Measurements from ENCODE around the gene CHGA.

- no peak for TF ChIP-seq CTCF (conservative IDR thresholded peaks at IDR 0.05)
- no peak for TF ChIP-seq ZFX (IDR thresholded peaks at IDR 0.05)
Measured at GRCh38 chr14:92965281-92965680, 42.3 kb downstream of the CHGA start.
